HL-60 (cell line): ENCODE results near the gene HMOX2.

Experiments
- DNase-seq, 2 experiments: peaks; one replicate each; pipeline ENCODE4 v3.0.0-alpha.2; 2010 to 2020; ENCODE audit warnings: low read depth in 1 of 2, low spot score in 1 of 2
- H3K27ac ChIP-seq: fragments of 250-450 bp; sonication (Bioruptor Pico); replicated peaks from 2 replicates; pipeline ENCODE4 v1.5.1; 2020; ENCODE audit warnings: mild to moderate bottlenecking, moderate library complexity
- H3K27me3 ChIP-seq: fragments of 250-450 bp; sonication (Bioruptor Pico); 2 replicates; pipeline ENCODE4 v1.5.1; 2021; ENCODE audit warnings: mild to moderate bottlenecking, moderate library complexity; ENCODE audit not compliant: insufficient read depth, poor library complexity, severe bottlenecking
- H3K4me3 ChIP-seq: replicated peaks from 2 replicates; pipeline ENCODE4 v1.5.1; 2011; ENCODE audit warnings: mild to moderate bottlenecking, control low read depth, low read length; ENCODE audit not compliant: insufficient read depth
- CTCF ChIP-seq: IDR thresholded peaks from one replicate; pipeline ENCODE4 v1.5.1; 2011; ENCODE audit warnings: low read length, control low read depth, inconsistent platforms; ENCODE audit not compliant: insufficient read depth
- GABPA ChIP-seq: IDR thresholded peaks from 2 replicates; pipeline ENCODE4 v1.6.1; 2012; ENCODE audit warnings: low read depth
- POLR2AphosphoS5 ChIP-seq: IDR thresholded peaks from 2 replicates; pipeline ENCODE4 v1.6.1; 2012; ENCODE audit warnings: low read depth
- REST ChIP-seq: IDR thresholded peaks from 2 replicates; pipeline ENCODE4 v1.6.1; 2012; ENCODE audit warnings: low read depth; ENCODE audit not compliant: insufficient replicate concordance
- SPI1 ChIP-seq: IDR thresholded peaks from 2 replicates; pipeline ENCODE4 v1.6.1; 2012; ENCODE audit warnings: low read depth, mild to moderate bottlenecking, borderline replicate concordance

HMOX2 gene

GRCh38 chr16:4433914-4434787 lies 42.0 kb upstream of the HMOX2 start:
- H3K27ac ChIP-seq = no peak overlapping the region
- H3K4me3 ChIP-seq = no peak overlapping the region
- no peaks in the 10 kb centered on the region for H3K27me3 ChIP-seq
- no peak for DNase-seq
- TF ChIP-seq GABPA (no peak), CTCF (no peak), POLR2AphosphoS5 (no peak), SPI1 (no peak), REST (no peak)

GRCh38 chr16:4435337-4436067 lies 40.7 kb upstream of the HMOX2 start:
- no peak overlapping the region for H3K4me3 ChIP-seq
- no peak overlapping the region for H3K27ac ChIP-seq
- DNase-seq = no peak
- H3K27me3 ChIP-seq = no peaks in the 10 kb centered on the region
- no peak for TF ChIP-seq CTCF
- no peak for TF ChIP-seq POLR2AphosphoS5
- TF ChIP-seq SPI1 = no peak

GRCh38 chr16:4437366-4437765 lies 38.8 kb upstream of the HMOX2 start:
- H3K27me3 ChIP-seq = no peaks in the 10 kb centered on the region
- H3K27ac ChIP-seq = no peak overlapping the region
- no peak overlapping the region for H3K4me3 ChIP-seq
- no peak for DNase-seq
- TF ChIP-seq GABPA = no peak
- no peak for TF ChIP-seq CTCF
- no peak for TF ChIP-seq REST
- TF ChIP-seq SPI1 = no peak
- no peak for TF ChIP-seq POLR2AphosphoS5
